CD4-positive, alpha-beta T cell (primary cell): ENCODE results near the gene PDE9A. TPM values are rescaled to one million over a fixed set of nuclear protein-coding genes. Genes with fewer than 3 reads are reported as not detected.

Source experiments
- ATAC-seq: fragments of 200-7000 bp; cut with Tn5 transposase; one replicate; pipeline ENCODE4 v1.10.0; 2022; ENCODE audit warnings: mild to moderate bottlenecking; ENCODE audit not compliant: poor library complexity
- CTCF ChIA-PET: fragments of 350-600 bp; sonication (Branson Sonifier 250); formaldehyde crosslinking; loops from one replicate; lab custom pipeline; 2021; ENCODE audit warnings: antibody characterized with exemption, inconsistent platforms; lab: Charles Lee
- POLR2A ChIA-PET: fragments of 350-600 bp; sonication (Branson Sonifier 250); formaldehyde crosslinking; loops from one replicate; lab custom pipeline; 2021; ENCODE audit warnings: antibody characterized with exemption, inconsistent platforms; lab: Charles Lee
- DNase-seq, 14 experiments: peaks; one replicate each; pipeline ENCODE4 v3.0.0-alpha.2; 2013 to 2020; ENCODE audit warnings: mixed read lengths in 2 of 14
- H3K27ac ChIP-seq, 2 donors: one replicate each; pipeline versions ENCODE4 v1.5.1 to v1.7.0; 2013; ENCODE audit warnings: low read length in 2 of 2, low read depth in 1 of 2, mild to moderate bottlenecking in 1 of 2
- H3K27me3 ChIP-seq, 2 experiments: 1 replicate in 1 of 2; 2 replicates in 1 of 2; pipeline versions ENCODE4 v1.6.1 to v1.7.0; 2013; ENCODE audit warnings: low read length in 2 of 2, control low read depth in 1 of 2, mild to moderate bottlenecking in 1 of 2, moderate library complexity in 1 of 2; ENCODE audit not compliant: insufficient read depth in 2 of 2, control insufficient read depth in 1 of 2
- H3K36me3 ChIP-seq: one replicate; pipeline ENCODE4 v1.6.1; 2013; ENCODE audit warnings: low read length, control low read depth; ENCODE audit not compliant: insufficient read depth
- H3K4me1 ChIP-seq: one replicate; pipeline ENCODE4 v1.6.1; 2013; ENCODE audit warnings: low read length, control low read depth; ENCODE audit not compliant: insufficient read depth
- H3K4me3 ChIP-seq: one replicate; pipeline ENCODE4 v1.5.1; 2013; ENCODE audit warnings: mild to moderate bottlenecking, low read length, moderate library complexity
- H3K9me3 ChIP-seq, 2 experiments: 1 replicate in 1 of 2; 2 replicates in 1 of 2; pipeline versions ENCODE4 v1.6.1 to v1.7.0; 2013; ENCODE audit warnings: low read length in 2 of 2, mild to moderate bottlenecking in 2 of 2, control low read depth in 1 of 2, moderate library complexity in 1 of 2; ENCODE audit not compliant: control insufficient read depth in 1 of 2, insufficient read depth in 1 of 2
- H3K27ac Mint-ChIP-seq: one replicate; pipeline ENCODE4 v1.8.0; 2020; ENCODE audit warnings: mixed read lengths
- H3K27me3 Mint-ChIP-seq: one replicate; pipeline ENCODE4 v1.8.0; 2021; ENCODE audit warnings: mixed read lengths
- H3K36me3 Mint-ChIP-seq: one replicate; pipeline ENCODE4 v1.8.0; 2021; ENCODE audit warnings: low read depth, mixed read lengths
- H3K4me1 Mint-ChIP-seq: one replicate; pipeline ENCODE4 v1.8.0; 2021; ENCODE audit warnings: low read depth, mixed read lengths
- H3K4me3 Mint-ChIP-seq: one replicate; pipeline ENCODE4 v1.8.0; 2020; ENCODE audit warnings: mild to moderate bottlenecking, mixed read lengths
- H3K9me3 Mint-ChIP-seq: one replicate; pipeline ENCODE4 v1.8.0; 2020; ENCODE audit warnings: mixed read lengths
- CTCF ChIP-seq: fragments of 200-600 bp; IDR thresholded peaks from one replicate; pipeline ENCODE4 v1.8.0; 2022; ENCODE audit warnings: antibody characterized with exemption, mild to moderate bottlenecking
- intact Hi-C, 2 experiments: fragments of 100-400 bp; cut with DNase I in 1 of 2; cut with micrococcal nuclease in 1 of 2; formaldehyde crosslinking; loops; one replicate each; pipeline versions ENCODE4 v1.15.1 to v1.9.0; 2023 to 2025; cut with DNase I, micrococcal nuclease
- total RNA-seq, 174 experiments: library from RNA in 2 of 174; stranded (reverse) in 2 of 174; gene quantifications; one replicate each; pipeline ENCODE4 v1.2.3 and lab custom pipeline; 2021 to 2026

PDE9A gene
- total RNA-seq, 2 experiments from 2014 or later = 12.6 to 13.2 TPM

GRCh38 chr21:42764443-42764760 is 111.0 kb downstream of the PDE9A start:
- H3K27ac Mint-ChIP-seq = no peak overlapping the region
- no peaks in the 10 kb centered on the region for H3K27me3 ChIP-seq
- H3K9me3 ChIP-seq = no peaks in the 10 kb centered on the region
- TF ChIP-seq CTCF = no peak
- no peaks in the 10 kb centered on the region for H3K4me1 ChIP-seq
- DNase-seq (no peak), ATAC-seq (no peak)
- no peak overlapping the region for H3K4me3 ChIP-seq
- CTCF ChIA-PET = no interaction called here
- H3K4me1 Mint-ChIP-seq = no peaks in the 10 kb centered on the region
- peaks cover 23% of the 10 kb centered on the region for H3K36me3 ChIP-seq
- intact Hi-C loops = no loop called here
- no peaks in the 10 kb centered on the region for H3K9me3 Mint-ChIP-seq
- POLR2A ChIA-PET = no interaction called here
- no peaks in the 10 kb centered on the region for H3K27me3 Mint-ChIP-seq
- peaks cover 42% of the 10 kb centered on the region for H3K36me3 Mint-ChIP-seq
- no peak overlapping the region for H3K4me3 Mint-ChIP-seq
- no peak overlapping the region for H3K27ac ChIP-seq

GRCh38 chr21:42764883-42765282 is 111.5 kb downstream of the PDE9A start:
- intact Hi-C loops = no loop called here
- ATAC-seq = no peak
- Mint-ChIP-seq H3K27ac (no peak overlapping the region), H3K36me3 (peaks cover 46% of the 10 kb centered on the region), H3K9me3 (no peaks in the 10 kb centered on the region), H3K4me3 (no peak overlapping the region), H3K4me1 (no peaks in the 10 kb centered on the region), H3K27me3 (no peaks in the 10 kb centered on the region)
- no peak overlapping the region for H3K27ac ChIP-seq
- H3K9me3 ChIP-seq = no peaks in the 10 kb centered on the region
- no peaks in the 10 kb centered on the region for H3K27me3 ChIP-seq
- POLR2A ChIA-PET = no interaction called here
- H3K4me3 ChIP-seq = no peak overlapping the region
- no peak for DNase-seq
- no peak for TF ChIP-seq CTCF
- no peaks in the 10 kb centered on the region for H3K4me1 ChIP-seq
- peaks cover 27% of the 10 kb centered on the region for H3K36me3 ChIP-seq
- CTCF ChIA-PET = no interaction called here

- H3K27ac Mint-ChIP-seq = no peak overlapping the region
- ATAC-seq (no peak), DNase-seq (no peak)
- intact Hi-C loops = no loop called here
- no peak overlapping the region for H3K4me3 ChIP-seq
- H3K27ac ChIP-seq = no peak overlapping the region
- H3K4me1 Mint-ChIP-seq = no peaks in the 10 kb centered on the region
- POLR2A ChIA-PET = no interaction called here
- H3K4me1 ChIP-seq = no peaks in the 10 kb centered on the region
- H3K9me3 ChIP-seq = no peaks in the 10 kb centered on the region
- H3K27me3 Mint-ChIP-seq = no peaks in the 10 kb centered on the region
- peaks cover 25% of the 10 kb centered on the region for H3K36me3 ChIP-seq
- no peaks in the 10 kb centered on the region for H3K27me3 ChIP-seq
- no peaks in the 10 kb centered on the region for H3K9me3 Mint-ChIP-seq
- TF ChIP-seq CTCF = no peak
- CTCF ChIA-PET = no interaction called here
- H3K36me3 Mint-ChIP-seq = peaks cover 53% of the 10 kb centered on the region
- H3K4me3 Mint-ChIP-seq = no peak overlapping the region
These were observed 112.2 kb downstream of the PDE9A start for GRCh38 chr21:42765656-42766055.
